Adrenal gland (tissue), 5 donors: ENCODE measurements around the gene MANEA.

Source experiments
- POLR2A ChIP-seq, 2 donors: fragments of 450-650 bp; IDR thresholded peaks; one replicate each; pipeline ENCODE4 v1.6.1; 2017; ENCODE audit warnings: antibody characterized with exemption in 2 of 2, mild to moderate bottlenecking in 2 of 2, moderate library complexity in 1 of 2
- TF ChIP-seq, protein P1 (sequence below), 6 experiments: fragments of 450-650 bp in 4 of 6; fragments of 200-600 bp in 2 of 6; sonication (generic) in 1 of 6; IDR thresholded peaks; 1 replicate in 5 of 6; 2 replicates in 1 of 6; pipeline versions ENCODE4 v1.5.1 to v1.8.0; 2016 to 2021; ENCODE audit warnings: antibody characterized with exemption in 6 of 6, mild to moderate bottlenecking in 2 of 6, moderate library complexity in 1 of 6
- donor health status: DM: no; HTN: no; CAD: no.

GRCh38 chr6:95574811-95575210 lies 2.5 kb upstream of the MANEA start:
- TF ChIP-seq, protein P1, sequence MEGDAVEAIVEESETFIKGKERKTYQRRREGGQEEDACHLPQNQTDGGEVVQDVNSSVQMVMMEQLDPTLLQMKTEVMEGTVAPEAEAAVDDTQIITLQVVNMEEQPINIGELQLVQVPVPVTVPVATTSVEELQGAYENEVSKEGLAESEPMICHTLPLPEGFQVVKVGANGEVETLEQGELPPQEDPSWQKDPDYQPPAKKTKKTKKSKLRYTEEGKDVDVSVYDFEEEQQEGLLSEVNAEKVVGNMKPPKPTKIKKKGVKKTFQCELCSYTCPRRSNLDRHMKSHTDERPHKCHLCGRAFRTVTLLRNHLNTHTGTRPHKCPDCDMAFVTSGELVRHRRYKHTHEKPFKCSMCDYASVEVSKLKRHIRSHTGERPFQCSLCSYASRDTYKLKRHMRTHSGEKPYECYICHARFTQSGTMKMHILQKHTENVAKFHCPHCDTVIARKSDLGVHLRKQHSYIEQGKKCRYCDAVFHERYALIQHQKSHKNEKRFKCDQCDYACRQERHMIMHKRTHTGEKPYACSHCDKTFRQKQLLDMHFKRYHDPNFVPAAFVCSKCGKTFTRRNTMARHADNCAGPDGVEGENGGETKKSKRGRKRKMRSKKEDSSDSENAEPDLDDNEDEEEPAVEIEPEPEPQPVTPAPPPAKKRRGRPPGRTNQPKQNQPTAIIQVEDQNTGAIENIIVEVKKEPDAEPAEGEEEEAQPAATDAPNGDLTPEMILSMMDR (IDR thresholded peaks at IDR 0.05): no peak
- no peak for TF ChIP-seq POLR2A (IDR thresholded peaks at IDR 0.05)
